Measurements from ENCODE around the gene VWDE.

VWDE gene

GRCh38 chr7:12320241-12320986, 83.3 kb downstream of the VWDE start:
- TF ChIP-seq REST (IDR thresholded peaks at IDR 0.05; ENCODE audit: insufficient read depth in 1 of 2, low read depth in 2 of 2, low read length in 2 of 2) (no peak), TAF1 (IDR thresholded peaks at IDR 0.05; ENCODE audit: borderline replicate concordance, insufficient read depth, low read length) (no peak), SIN3A (IDR thresholded peaks at IDR 0.05; ENCODE audit: borderline replicate concordance, insufficient read depth, low read length) (no peak), FOXP2 (optimal IDR thresholded peaks at IDR 0.05; ENCODE audit: borderline replicate concordance, extremely low read depth, extremely low read length, insufficient read depth) (no peak), POLR2AphosphoS5 (IDR thresholded peaks at IDR 0.05; ENCODE audit: low read depth, low read length) (no peak)

- TF ChIP-seq FOXP2 (optimal IDR thresholded peaks at IDR 0.05; ENCODE audit: borderline replicate concordance, extremely low read depth, extremely low read length, insufficient read depth) (no peak), POLR2AphosphoS5 (IDR thresholded peaks at IDR 0.05; ENCODE audit: low read depth, low read length) (no peak), REST (IDR thresholded peaks at IDR 0.05; ENCODE audit: insufficient read depth in 1 of 2, low read depth in 2 of 2, low read length in 2 of 2) (no peak), TAF1 (IDR thresholded peaks at IDR 0.05; ENCODE audit: borderline replicate concordance, insufficient read depth, low read length) (no peak), SIN3A (IDR thresholded peaks at IDR 0.05; ENCODE audit: borderline replicate concordance, insufficient read depth, low read length) (no peak)
Observed at GRCh38 chr7:12317675-12318074, 86.0 kb downstream of the VWDE start.

- TF ChIP-seq SIN3A (IDR thresholded peaks at IDR 0.05; ENCODE audit: borderline replicate concordance, insufficient read depth, low read length) (no peak), POLR2AphosphoS5 (IDR thresholded peaks at IDR 0.05; ENCODE audit: low read depth, low read length) (no peak), TAF1 (IDR thresholded peaks at IDR 0.05; ENCODE audit: borderline replicate concordance, insufficient read depth, low read length) (no peak), FOXP2 (optimal IDR thresholded peaks at IDR 0.05; ENCODE audit: borderline replicate concordance, extremely low read depth, extremely low read length, insufficient read depth) (no peak), REST (IDR thresholded peaks at IDR 0.05; ENCODE audit: insufficient read depth in 1 of 2, low read depth in 2 of 2, low read length in 2 of 2) (no peak)
Observed at GRCh38 chr7:12316925-12317324, 86.7 kb downstream of the VWDE start.

- TF ChIP-seq SIN3A (IDR thresholded peaks at IDR 0.05; ENCODE audit: borderline replicate concordance, insufficient read depth, low read length) = no peak
- no peak for TF ChIP-seq REST (IDR thresholded peaks at IDR 0.05; ENCODE audit: insufficient read depth in 1 of 2, low read depth in 2 of 2, low read length in 2 of 2)
- no peak for TF ChIP-seq FOXP2 (optimal IDR thresholded peaks at IDR 0.05; ENCODE audit: borderline replicate concordance, extremely low read depth, extremely low read length, insufficient read depth)
- no peak for TF ChIP-seq TAF1 (IDR thresholded peaks at IDR 0.05; ENCODE audit: borderline replicate concordance, insufficient read depth, low read length)
- no peak for TF ChIP-seq POLR2AphosphoS5 (IDR thresholded peaks at IDR 0.05; ENCODE audit: low read depth, low read length)
Observed at GRCh38 chr7:12315049-12315448, 88.6 kb downstream of the VWDE start.
